Tibial artery (tissue), 4 donors: Measurements from ENCODE around the gene DACT2.

Source experiments
- DNase-seq, 2 donors: peaks; one replicate each; pipeline ENCODE4 v3.0.0-alpha.2; 2019
- H3K27ac ChIP-seq, 2 donors: fragments of 200-600 bp; sonication (generic) in 1 of 2; 1 replicate in 1 of 2; 2 replicates in 1 of 2; pipeline ENCODE4 v1.5.1; 2018 to 2019; ENCODE audit warnings: mild to moderate bottlenecking in 1 of 2
- H3K27me3 ChIP-seq, 2 donors: fragments of 200-600 bp; sonication (generic) in 1 of 2; one replicate each; pipeline versions ENCODE4 v1.5.1 to v1.6.0; 2016 to 2019
- H3K36me3 ChIP-seq, 3 donors: fragments of 200-600 bp; sonication (generic) in 2 of 3; one replicate each; pipeline ENCODE4 v1.5.1; 2016 to 2019; ENCODE audit warnings: mild to moderate bottlenecking in 2 of 3
- H3K4me1 ChIP-seq, 4 donors: fragments of 200-600 bp; sonication (generic) in 2 of 4; 1 replicate in 3 of 4; 2 replicates in 1 of 4; pipeline ENCODE4 v1.5.1; 2016 to 2019
- H3K4me3 ChIP-seq, 2 donors: fragments of 200-600 bp; sonication (generic) in 1 of 2; 1 replicate in 1 of 2; 2 replicates in 1 of 2; pipeline ENCODE4 v1.5.1; 2018 to 2019; ENCODE audit warnings: mild to moderate bottlenecking in 2 of 2
- H3K9me3 ChIP-seq, 3 donors: fragments of 200-600 bp; sonication (generic) in 1 of 3; one replicate each; pipeline ENCODE4 v1.5.1; 2016 to 2019
- intact Hi-C: fragments of 100-400 bp; cut with DNase I; formaldehyde crosslinking; loops from one replicate; pipeline ENCODE4 v1.15.0; 2023; ENCODE audit warnings: low total_unique reads
- TF ChIP-seq, protein P1 (sequence below), 2 experiments: fragments of 200-600 bp in 1 of 2; fragments of 450-650 bp in 1 of 2; IDR thresholded peaks; one replicate each; pipeline ENCODE4 v1.5.1; 2017 to 2019; ENCODE audit warnings: antibody characterized with exemption in 2 of 2, mild to moderate bottlenecking in 1 of 2, moderate library complexity in 1 of 2

DACT2 gene

DNA sequence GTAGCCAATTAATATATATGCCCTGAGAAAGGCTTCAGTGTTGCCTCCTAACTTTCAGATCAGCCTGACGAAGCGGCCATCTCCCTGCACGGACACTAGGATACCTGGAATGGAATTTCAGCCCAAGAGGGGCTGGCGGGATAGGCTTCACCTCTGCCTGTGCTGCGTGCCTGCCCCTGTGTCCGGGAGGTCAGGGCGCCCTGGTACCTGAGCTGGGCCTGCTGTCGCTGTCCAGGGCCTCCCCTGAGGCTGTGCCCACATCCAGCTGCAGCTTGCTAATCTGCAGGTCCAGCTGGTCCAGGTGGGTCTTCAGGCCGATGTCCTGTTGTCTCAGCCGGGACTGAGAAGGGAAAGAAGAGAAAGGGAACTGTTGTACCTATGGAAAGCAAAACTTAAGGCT, 8.6 kb downstream of the DACT2 start:
- Histone ChIP-seq H3K27me3 (peaks cover 0 to 7% of the 10 kb centered on the region in 2 donors), H3K4me3 (no peak overlapping the region), H3K4me1 (peaks cover 0 to 6% (median 1%) of the 10 kb centered on the region in 4 donors), H3K27ac (no peak overlapping the region), H3K9me3 (no peaks in the 10 kb centered on the region), H3K36me3 (no peaks in the 10 kb centered on the region)
- DNase-seq, result no peak
- intact Hi-C loops, result no loop called here
- TF ChIP-seq, protein P1, sequence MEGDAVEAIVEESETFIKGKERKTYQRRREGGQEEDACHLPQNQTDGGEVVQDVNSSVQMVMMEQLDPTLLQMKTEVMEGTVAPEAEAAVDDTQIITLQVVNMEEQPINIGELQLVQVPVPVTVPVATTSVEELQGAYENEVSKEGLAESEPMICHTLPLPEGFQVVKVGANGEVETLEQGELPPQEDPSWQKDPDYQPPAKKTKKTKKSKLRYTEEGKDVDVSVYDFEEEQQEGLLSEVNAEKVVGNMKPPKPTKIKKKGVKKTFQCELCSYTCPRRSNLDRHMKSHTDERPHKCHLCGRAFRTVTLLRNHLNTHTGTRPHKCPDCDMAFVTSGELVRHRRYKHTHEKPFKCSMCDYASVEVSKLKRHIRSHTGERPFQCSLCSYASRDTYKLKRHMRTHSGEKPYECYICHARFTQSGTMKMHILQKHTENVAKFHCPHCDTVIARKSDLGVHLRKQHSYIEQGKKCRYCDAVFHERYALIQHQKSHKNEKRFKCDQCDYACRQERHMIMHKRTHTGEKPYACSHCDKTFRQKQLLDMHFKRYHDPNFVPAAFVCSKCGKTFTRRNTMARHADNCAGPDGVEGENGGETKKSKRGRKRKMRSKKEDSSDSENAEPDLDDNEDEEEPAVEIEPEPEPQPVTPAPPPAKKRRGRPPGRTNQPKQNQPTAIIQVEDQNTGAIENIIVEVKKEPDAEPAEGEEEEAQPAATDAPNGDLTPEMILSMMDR (IDR thresholded peaks at IDR 0.05), result no peak

DNA sequence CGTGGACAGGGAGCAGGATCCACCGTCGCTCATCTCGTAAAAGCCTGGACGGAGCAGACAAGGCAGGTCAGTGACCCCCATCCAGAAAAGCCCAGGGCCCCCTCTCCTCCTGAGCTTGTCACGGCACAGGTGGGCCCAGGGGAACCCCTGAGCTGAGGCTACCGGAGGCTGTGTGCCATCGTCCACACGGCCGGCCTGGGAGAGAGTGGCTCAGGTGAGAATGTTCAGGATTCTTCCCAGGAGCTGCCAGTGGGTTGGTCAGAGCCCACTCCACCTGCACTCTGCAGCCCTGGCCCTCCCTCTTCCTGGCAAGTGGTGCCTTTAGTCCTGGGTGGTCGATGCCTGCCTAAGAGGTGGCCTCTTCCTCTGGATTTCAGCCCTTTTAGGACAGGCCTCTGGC, 9.2 kb downstream of the DACT2 start:
- no peak for DNase-seq
- no peak overlapping the region for H3K27ac ChIP-seq

DNA sequence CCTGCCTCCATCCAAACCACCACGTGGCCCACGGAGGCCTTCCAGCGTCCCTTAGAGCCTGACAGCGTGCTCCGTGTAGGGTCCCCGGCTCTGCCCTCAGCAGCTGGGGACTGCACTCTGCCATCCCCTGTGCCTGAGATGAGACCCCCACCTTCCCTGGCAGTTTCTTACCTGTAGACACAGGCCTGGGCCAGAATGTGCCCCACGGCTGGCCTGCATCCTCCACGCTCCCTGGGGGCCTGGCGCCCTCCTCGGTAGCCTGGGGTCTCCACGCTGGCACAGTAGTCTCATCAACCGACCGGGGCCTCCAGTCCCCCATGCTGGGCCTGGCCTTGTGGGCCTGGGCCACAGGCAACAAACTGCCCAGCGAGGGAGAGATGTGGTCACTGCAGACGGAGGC, 9.6 kb downstream of the DACT2 start:
- Histone ChIP-seq H3K4me1 (peaks cover 0 to 5% (median 1%) of the 10 kb centered on the region in 4 donors), H3K9me3 (no peaks in the 10 kb centered on the region), H3K27ac (no peak overlapping the region), H3K36me3 (no peaks in the 10 kb centered on the region), H3K4me3 (no peak overlapping the region), H3K27me3 (peaks cover 0 to 7% of the 10 kb centered on the region in 2 donors)
- intact Hi-C loops, result no loop called here
- TF ChIP-seq, protein P1 (IDR thresholded peaks at IDR 0.05), result no peak
- no peak for DNase-seq

More for the DNA sequence above, 9.2 kb downstream of the DACT2 start:
- Histone ChIP-seq H3K4me1 (peaks cover 0 to 6% (median 1%) of the 10 kb centered on the region in 4 donors), H3K4me3 (no peak overlapping the region), H3K36me3 (no peaks in the 10 kb centered on the region), H3K9me3 (no peaks in the 10 kb centered on the region), H3K27me3 (peaks cover 0 to 7% of the 10 kb centered on the region in 2 donors)
- intact Hi-C loops, result no loop called here
- TF ChIP-seq, protein P1 (IDR thresholded peaks at IDR 0.05), result no peak

DNA sequence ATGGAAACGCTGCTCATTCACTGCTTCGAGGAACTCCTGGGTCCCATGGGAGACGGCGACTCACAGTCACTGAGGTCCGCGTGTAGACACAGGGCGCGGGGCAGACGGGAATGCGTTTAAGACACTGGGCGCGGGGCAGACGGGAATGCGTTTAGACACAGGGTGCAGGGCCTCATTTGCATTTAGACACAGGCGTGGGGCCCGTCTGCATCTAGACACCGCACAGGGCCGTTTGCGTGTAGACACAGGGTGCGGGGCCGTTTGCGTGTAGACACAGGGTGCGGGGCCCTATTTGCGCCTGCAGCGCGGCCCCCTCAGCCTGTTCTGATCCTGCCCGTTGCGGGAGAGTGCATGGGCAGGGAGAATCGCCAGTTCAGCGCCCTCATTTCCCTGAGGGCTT, 10.4 kb downstream of the DACT2 start:
- TF ChIP-seq, protein P1 (IDR thresholded peaks at IDR 0.05), result no peak
- DNase-seq, result no peak
- intact Hi-C loops, result no loop called here
- no peaks in the 10 kb centered on the region for H3K36me3 ChIP-seq
- no peaks in the 10 kb centered on the region for H3K4me1 ChIP-seq
- H3K27me3 ChIP-seq, result peaks cover 0 to 7% of the 10 kb centered on the region in 2 donors
- H3K9me3 ChIP-seq, result no peaks in the 10 kb centered on the region
- no peak overlapping the region for H3K27ac ChIP-seq
- no peak overlapping the region for H3K4me3 ChIP-seq

DNA sequence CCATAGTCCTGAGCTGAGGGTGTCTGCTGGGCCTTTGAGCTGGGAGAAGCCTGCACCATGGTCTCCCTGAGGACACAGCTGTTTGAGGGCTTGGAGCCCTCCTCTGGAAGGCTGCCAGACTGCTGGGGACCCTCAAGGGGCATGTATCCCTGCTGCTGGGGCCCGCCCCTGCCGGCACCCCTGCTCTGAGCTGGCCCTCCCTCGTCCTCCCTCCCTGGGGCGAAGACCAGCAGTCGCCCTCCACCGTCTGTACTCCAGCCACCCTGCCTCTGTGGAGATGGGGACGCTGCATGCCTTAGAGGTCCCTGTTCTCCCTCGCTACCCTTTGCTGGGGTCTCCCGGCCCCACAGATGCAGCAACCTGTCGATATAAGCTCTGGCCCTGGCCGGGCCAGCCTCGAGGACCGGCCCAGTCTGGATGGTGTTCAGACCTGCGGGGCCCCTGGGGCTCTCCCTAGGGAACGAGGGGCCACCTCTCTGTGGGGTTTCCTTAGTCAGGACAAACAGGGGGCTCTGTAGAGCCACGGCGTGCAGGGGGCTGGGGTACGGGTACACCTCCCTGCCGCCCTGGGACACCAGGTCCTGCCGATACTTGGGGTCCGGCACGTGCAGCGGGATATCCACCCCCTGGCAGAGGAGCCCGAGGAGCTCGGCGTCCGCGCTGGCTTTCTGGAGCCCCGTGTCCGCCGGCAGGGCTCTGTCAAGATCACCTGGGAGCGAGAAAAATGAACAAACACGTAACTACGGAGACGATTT, 11.0 kb downstream of the DACT2 start:
- Histone ChIP-seq H3K4me3 (no peak overlapping the region), H3K36me3 (no peaks in the 10 kb centered on the region), H3K27me3 (peaks cover 0 to 7% of the 10 kb centered on the region in 2 donors), H3K9me3 (no peaks in the 10 kb centered on the region), H3K27ac (no peak overlapping the region), H3K4me1 (no peaks in the 10 kb centered on the region)
- DNase-seq, result no peak
- TF ChIP-seq, protein P1 (IDR thresholded peaks at IDR 0.05), result no peak
- intact Hi-C loops, result no loop called here
